ENCODE results near the gene KIF14. TPM values are rescaled to one million over a fixed set of nuclear protein-coding genes. Genes with fewer than 3 reads are reported as not detected.
A peak's percentile ranks its signal among the peaks of the same experiment; 100 is the strongest.
"Not testable (repeated sequence)": the region's sequence is repeated elsewhere in the genome, so short reads cannot be mapped to it uniquely, and the experiment has no call there.

KIF14 gene
- total and polyA plus RNA-seq, 2 of the 13 experiments (the other 11 are each of a cell fraction or from before 2014, with no cell fraction given), result 3.3 to 11.2 TPM

GRCh38 chr1:200631375-200631774, 10.8 kb upstream of the KIF14 start:
- Histone ChIP-seq H3K27me3 (ENCODE audit: control insufficient read depth in 1 of 2, insufficient read depth in 2 of 2, low read length in 2 of 2) (no peaks in the 10 kb centered on the region), H3K9ac (ENCODE audit: insufficient read depth, low read depth, low read length) (no peak overlapping the region), H3K4me3 (replicated peaks in 1 of 3; ENCODE audit: insufficient read depth in 1 of 3, low read depth in 2 of 3, low read length in 3 of 3) (no peak overlapping the region), H3K4me2 (ENCODE audit: low read depth, low read length) (no peak overlapping the region), H2AFZ (ENCODE audit: low read length) (no peak overlapping the region), H4K20me1 (ENCODE audit: insufficient read depth, low read length) (no peaks in the 10 kb centered on the region), H3K9me3 (ENCODE audit: low read length) (no peaks in the 10 kb centered on the region), H3K27ac (ENCODE audit: extremely low read length, insufficient read depth, low read length) (no peak overlapping the region), H3K36me3 (replicated peaks in 1 of 2; ENCODE audit: control insufficient read depth in 1 of 2, insufficient read depth in 2 of 2, low read length in 2 of 2) (no peaks in the 10 kb centered on the region), H3K4me1 (ENCODE audit: insufficient read depth, low read length) (peaks cover 10% of the 10 kb centered on the region), H3K79me2 (ENCODE audit: insufficient read depth, low read length) (no peaks in the 10 kb centered on the region)
- WGBS (ENCODE audit: low lambda C conversion rate), result 31% methylated on average over 1 of the region's 1 CpG
- DNase-seq (ENCODE audit: low spot score) (no peak), FAIRE-seq (no peak), ATAC-seq (no peak)
- ChIA-PET POLR2A (no interaction called here), CTCF (ENCODE audit: low intra/inter-chr PET ratio, low total read pairs) (no interaction called here)
- intact Hi-C loops (cut with micrococcal nuclease; ENCODE audit: unreplicated experiment) (no loop called here), in situ Hi-C loops (cut with HindIII; ENCODE audit: extremely low pct_ligation_motif_present, low pct_unique_long_range_greater_than_20kb) (no loop called here)
- TF ChIP-seq ZNF629 (CRISPR knock-in tag; conservative IDR thresholded peaks at IDR 0.05) (peak; percentile 55), PRDM15 (CRISPR knock-in tag; IDR thresholded peaks at IDR 0.05) (no peak), LRRFIP1 (CRISPR knock-in tag; conservative IDR thresholded peaks at IDR 0.05) (no peak)
- BruUV-seq (replicated peaks), result no TSS peak

GRCh38 chr1:200630515-200630899, 10.0 kb upstream of the KIF14 start:
- in situ Hi-C loops (cut with HindIII; ENCODE audit: extremely low pct_ligation_motif_present, low pct_unique_long_range_greater_than_20kb); CTCF ChIA-PET (ENCODE audit: low intra/inter-chr PET ratio, low total read pairs): not testable (repeated sequence)

More at GRCh38 chr1:200630515-200630899, 10.0 kb upstream of the KIF14 start:
- peaks cover 12% of the 10 kb centered on the region for H3K4me1 ChIP-seq (ENCODE audit: insufficient read depth, low read length)
- H3K27me3 ChIP-seq (ENCODE audit: control insufficient read depth in 1 of 2, insufficient read depth in 2 of 2, low read length in 2 of 2); H3K9me3 ChIP-seq (ENCODE audit: low read length); H3K27ac ChIP-seq (ENCODE audit: extremely low read length, insufficient read depth, low read length); ATAC-seq; FAIRE-seq; POLR2A ChIA-PET; H2AFZ ChIP-seq (ENCODE audit: low read length); H3K9ac ChIP-seq (ENCODE audit: insufficient read depth, low read depth, low read length); H3K4me2 ChIP-seq (ENCODE audit: low read depth, low read length); H4K20me1 ChIP-seq (ENCODE audit: insufficient read depth, low read length); H3K79me2 ChIP-seq (ENCODE audit: insufficient read depth, low read length); H3K4me3 ChIP-seq (replicated peaks in 1 of 3; ENCODE audit: insufficient read depth in 1 of 3, low read depth in 2 of 3, low read length in 3 of 3); DNase-seq (ENCODE audit: low spot score); intact Hi-C loops (cut with micrococcal nuclease; ENCODE audit: unreplicated experiment); BruUV-seq (replicated peaks); H3K36me3 ChIP-seq (replicated peaks in 1 of 2; ENCODE audit: control insufficient read depth in 1 of 2, insufficient read depth in 2 of 2, low read length in 2 of 2): not testable (repeated sequence)
- 81% methylated on average over 8 of the region's 8 CpGs for WGBS (ENCODE audit: low lambda C conversion rate)
